DOHH2 (cell line): ENCODE measurements around the gene SDHD.
A peak's percentile ranks its signal among the peaks of the same experiment; 100 is the strongest.
"Not testable (repeated sequence)": the region's sequence is repeated elsewhere in the genome, so short reads cannot be mapped to it uniquely, and the experiment has no call there.

Source experiments
- H3F3A ChIP-seq: fragments of 200-600 bp; sonication (generic), shearing (Covaris generic); 2 replicates; pipeline ENCODE4 v1.6.0; 2016; ENCODE audit warnings: antibody characterized with exemption, mild to moderate bottlenecking; ENCODE audit not compliant: control insufficient read depth, insufficient read depth
- H3K27ac ChIP-seq: fragments of 200-600 bp; sonication (generic); 2 replicates; pipeline ENCODE4 v1.5.1; 2014; ENCODE audit warnings: low read depth, mild to moderate bottlenecking, low read length, moderate library complexity
- H3K27me3 ChIP-seq: fragments of 200-600 bp; sonication (generic); 2 replicates; pipeline ENCODE4 v1.6.1; 2014; ENCODE audit warnings: mild to moderate bottlenecking, low read length, mixed read lengths; ENCODE audit not compliant: control insufficient read depth
- H3K36me3 ChIP-seq: fragments of 200-600 bp; sonication (generic); 2 replicates; pipeline ENCODE4 v1.6.1; 2014; ENCODE audit warnings: mild to moderate bottlenecking, low read length, moderate library complexity, mixed read lengths; ENCODE audit not compliant: control insufficient read depth
- H3K4me1 ChIP-seq: fragments of 200-600 bp; sonication (generic); 2 replicates; pipeline ENCODE4 v1.6.1; 2014; ENCODE audit warnings: mild to moderate bottlenecking, low read length, mixed read lengths; ENCODE audit not compliant: control insufficient read depth
- H3K4me2 ChIP-seq: fragments of 200-600 bp; sonication (generic); 2 replicates; pipeline ENCODE4 v1.6.0; 2014; ENCODE audit warnings: mild to moderate bottlenecking, low read length, moderate library complexity
- H3K4me3 ChIP-seq: fragments of 200-600 bp; sonication (generic); 2 replicates; pipeline ENCODE4 v1.5.1; 2014; ENCODE audit warnings: mild to moderate bottlenecking, low read length, mixed read lengths
- H3K79me2 ChIP-seq: fragments of 200-600 bp; sonication (generic); 2 replicates; pipeline ENCODE4 v1.6.1; 2014; ENCODE audit warnings: mild to moderate bottlenecking, low read length, mixed read lengths; ENCODE audit not compliant: control insufficient read depth
- H3K9me2 ChIP-seq: fragments of 200-600 bp; sonication (generic); replicated peaks from 2 replicates; pipeline ENCODE4 v1.6.1; 2014; ENCODE audit warnings: mild to moderate bottlenecking, low read length, mixed read lengths; ENCODE audit not compliant: control insufficient read depth
- H3K9me3 ChIP-seq: fragments of 200-600 bp; sonication (generic); 2 replicates; pipeline ENCODE4 v1.6.1; 2014; ENCODE audit warnings: antibody characterized with exemption, low read length, mixed read lengths; ENCODE audit not compliant: control insufficient read depth, insufficient read depth
- H4K20me1 ChIP-seq: fragments of 200-600 bp; sonication (generic); 2 replicates; pipeline ENCODE4 v1.6.0; 2014; ENCODE audit warnings: low read depth, mild to moderate bottlenecking, antibody characterized with exemption, low read length, moderate library complexity; ENCODE audit not compliant: control insufficient read depth, insufficient read depth
- EZH2phosphoT487 ChIP-seq: fragments of 200-600 bp; sonication (generic); IDR thresholded peaks from 2 replicates; pipeline ENCODE4 v1.6.1; 2017; ENCODE audit warnings: borderline replicate concordance, mild to moderate bottlenecking, antibody characterized with exemption, low read length, moderate library complexity, mixed read lengths
- TF ChIP-seq, protein P1 (sequence below): fragments of 200-600 bp; sonication (generic); IDR thresholded peaks from one replicate; pipeline ENCODE4 v1.5.1; 2014; ENCODE audit warnings: antibody characterized with exemption, mild to moderate bottlenecking, low read depth, low read length; ENCODE audit not compliant: poor library complexity, severe bottlenecking

SDHD gene

DNA sequence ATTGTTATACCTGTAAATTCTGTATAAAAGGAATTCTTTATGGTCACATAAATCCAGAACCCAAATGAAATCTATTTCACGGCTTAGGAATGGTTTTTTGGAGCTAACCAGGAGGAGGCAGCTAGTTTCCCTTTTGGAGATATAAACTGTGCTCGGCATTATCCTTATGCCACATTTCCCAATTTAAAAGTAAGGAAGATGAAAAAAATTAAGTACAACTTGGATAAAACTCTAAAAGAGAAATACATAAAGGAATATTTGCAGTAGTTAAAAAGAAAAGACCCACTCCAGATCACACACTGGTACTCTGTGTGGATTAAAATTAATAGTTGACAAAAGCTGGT lies 43.7 kb upstream of the SDHD start:
- Histone ChIP-seq H3K9me2 (no peaks in the 10 kb centered on the region), H3K9me3 (no peaks in the 10 kb centered on the region), H4K20me1 (0 out of 2 replicates have a peak, but pooled peaks cover 2% of the 10 kb centered on the region), H3K79me2 (peaks cover 21% of the 10 kb centered on the region), H3K27me3 (no peaks in the 10 kb centered on the region), H3F3A (peaks cover 16% of the 10 kb centered on the region), H3K4me1 (peaks cover 4% of the 10 kb centered on the region), H3K4me2 (no peak overlapping the region), H3K36me3 (peaks cover 88% of the 10 kb centered on the region), H3K27ac (no peak overlapping the region), H3K4me3 (no peak overlapping the region)
- TF ChIP-seq, protein P1, sequence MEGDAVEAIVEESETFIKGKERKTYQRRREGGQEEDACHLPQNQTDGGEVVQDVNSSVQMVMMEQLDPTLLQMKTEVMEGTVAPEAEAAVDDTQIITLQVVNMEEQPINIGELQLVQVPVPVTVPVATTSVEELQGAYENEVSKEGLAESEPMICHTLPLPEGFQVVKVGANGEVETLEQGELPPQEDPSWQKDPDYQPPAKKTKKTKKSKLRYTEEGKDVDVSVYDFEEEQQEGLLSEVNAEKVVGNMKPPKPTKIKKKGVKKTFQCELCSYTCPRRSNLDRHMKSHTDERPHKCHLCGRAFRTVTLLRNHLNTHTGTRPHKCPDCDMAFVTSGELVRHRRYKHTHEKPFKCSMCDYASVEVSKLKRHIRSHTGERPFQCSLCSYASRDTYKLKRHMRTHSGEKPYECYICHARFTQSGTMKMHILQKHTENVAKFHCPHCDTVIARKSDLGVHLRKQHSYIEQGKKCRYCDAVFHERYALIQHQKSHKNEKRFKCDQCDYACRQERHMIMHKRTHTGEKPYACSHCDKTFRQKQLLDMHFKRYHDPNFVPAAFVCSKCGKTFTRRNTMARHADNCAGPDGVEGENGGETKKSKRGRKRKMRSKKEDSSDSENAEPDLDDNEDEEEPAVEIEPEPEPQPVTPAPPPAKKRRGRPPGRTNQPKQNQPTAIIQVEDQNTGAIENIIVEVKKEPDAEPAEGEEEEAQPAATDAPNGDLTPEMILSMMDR = no peak
- TF ChIP-seq EZH2phosphoT487 = no peak

DNA sequence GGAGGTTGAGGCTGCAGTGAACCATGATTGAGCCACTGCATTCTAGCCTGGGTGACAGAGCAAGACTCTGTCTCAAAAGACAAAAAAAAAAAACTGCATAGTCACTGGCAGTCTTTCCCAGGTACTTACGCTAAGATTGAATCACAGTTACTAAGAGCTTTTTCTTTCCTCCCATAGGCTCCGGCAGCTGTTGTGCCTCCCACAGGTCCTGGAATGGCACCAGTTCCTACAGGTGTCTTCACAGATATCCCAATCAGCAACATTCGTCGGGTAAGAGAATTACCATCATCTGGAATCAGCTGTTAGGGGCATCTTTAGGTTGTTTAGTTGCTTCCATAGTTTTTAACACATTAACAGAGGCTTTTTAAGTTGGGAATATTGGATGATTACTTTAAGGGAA lies 41.7 kb upstream of the SDHD start:
- H3K4me3 ChIP-seq = no peak overlapping the region
- H3K79me2 ChIP-seq = peaks cover 32% of the 10 kb centered on the region
- no peaks in the 10 kb centered on the region for H4K20me1 ChIP-seq
- H3K27me3 ChIP-seq = no peaks in the 10 kb centered on the region
- H3F3A ChIP-seq = peaks cover 25% of the 10 kb centered on the region
- H3K9me3 ChIP-seq = peaks cover 7% of the 10 kb centered on the region; the same call in 1 of the 2 replicates
- no peaks in the 10 kb centered on the region for H3K9me2 ChIP-seq
- H3K4me1 ChIP-seq = peaks cover 24% of the 10 kb centered on the region
- H3K4me2 ChIP-seq = no peak overlapping the region
- TF ChIP-seq, protein P1 = no peak
- no peak for TF ChIP-seq EZH2phosphoT487
- H3K36me3 ChIP-seq = peaks cover 93% of the 10 kb centered on the region
- no peak overlapping the region for H3K27ac ChIP-seq

DNA sequence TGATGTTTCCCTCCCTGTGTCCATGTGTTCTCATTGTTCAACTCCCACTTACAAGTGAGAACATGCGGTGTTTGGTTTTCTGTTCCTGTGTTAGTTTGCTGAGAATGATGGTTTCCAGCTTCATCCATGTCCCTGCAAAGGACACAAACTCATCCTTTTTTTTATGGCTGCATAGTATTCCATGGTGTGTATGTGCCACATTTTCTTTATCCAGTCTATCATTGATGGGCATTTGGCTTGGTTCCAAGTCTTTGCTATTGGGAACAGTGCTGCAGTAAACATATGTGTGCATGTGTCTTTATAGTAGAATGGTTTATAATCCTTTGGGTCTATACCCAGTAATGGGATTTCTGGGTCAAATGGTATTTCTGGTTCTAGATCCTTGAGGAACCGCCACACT lies 40.0 kb upstream of the SDHD start:
- H3K4me2 ChIP-seq, H3K9me2 ChIP-seq, H3K27ac ChIP-seq, H4K20me1 ChIP-seq, H3K27me3 ChIP-seq, H3K4me3 ChIP-seq, H3K9me3 ChIP-seq: not testable (repeated sequence)
- peaks cover 94% of the 10 kb centered on the region for H3K36me3 ChIP-seq
- peaks cover 35% of the 10 kb centered on the region for H3K79me2 ChIP-seq
- H3F3A ChIP-seq = peaks cover 37% of the 10 kb centered on the region
- peaks cover 41% of the 10 kb centered on the region for H3K4me1 ChIP-seq

DNA sequence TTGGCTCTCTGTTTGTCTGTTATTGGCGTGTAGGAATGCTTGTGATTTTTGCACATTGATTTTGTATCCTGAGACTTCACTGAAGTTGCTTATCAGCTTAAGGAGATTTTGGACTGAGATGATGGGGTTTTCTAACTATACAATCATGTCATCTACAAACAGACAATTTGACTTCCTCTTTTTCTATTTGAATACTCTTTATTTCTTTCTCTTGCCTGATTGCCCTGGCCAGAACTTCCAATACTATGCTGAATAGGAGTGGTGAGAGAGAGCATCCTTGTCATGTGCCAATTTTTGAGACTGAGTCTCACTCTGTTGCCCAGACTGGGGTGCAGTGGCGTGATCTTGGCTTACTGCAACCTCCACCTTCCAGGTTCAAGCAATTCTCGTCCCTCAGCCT lies 38.4 kb upstream of the SDHD start:
- Histone ChIP-seq H3F3A (peaks cover 30% of the 10 kb centered on the region), H3K4me1 (peaks cover 52% of the 10 kb centered on the region), H3K4me2 (peak overlapping the region; percentile 72), H3K36me3 (peaks cover 93% of the 10 kb centered on the region), H3K4me3 (peak overlapping the region; percentile 58), H3K27ac (peak overlapping the region; percentile 82), H3K79me2 (peaks cover 40% of the 10 kb centered on the region)
- not testable (repeated sequence) for H4K20me1 ChIP-seq, H3K9me3 ChIP-seq, H3K9me2 ChIP-seq, H3K27me3 ChIP-seq
